GM19043 (cell line): ENCODE data around the gene WARS2.
A peak's percentile ranks its signal among the peaks of the same experiment; 100 is the strongest.

Experiments used
- ATAC-seq: cut with Tn5 transposase; IDR thresholded peaks from one replicate; pipeline ENCODE4 v1.9.1; 2021; ENCODE audit warnings: low read depth; ENCODE audit not compliant: unreplicated experiment

Gene WARS2

GRCh38 chr1:119038363-119038762 lies 102.1 kb downstream of the WARS2 start:
- no peak for ATAC-seq

GRCh38 chr1:119034359-119034758 lies 106.1 kb downstream of the WARS2 start:
- ATAC-seq, result no peak

DNA sequence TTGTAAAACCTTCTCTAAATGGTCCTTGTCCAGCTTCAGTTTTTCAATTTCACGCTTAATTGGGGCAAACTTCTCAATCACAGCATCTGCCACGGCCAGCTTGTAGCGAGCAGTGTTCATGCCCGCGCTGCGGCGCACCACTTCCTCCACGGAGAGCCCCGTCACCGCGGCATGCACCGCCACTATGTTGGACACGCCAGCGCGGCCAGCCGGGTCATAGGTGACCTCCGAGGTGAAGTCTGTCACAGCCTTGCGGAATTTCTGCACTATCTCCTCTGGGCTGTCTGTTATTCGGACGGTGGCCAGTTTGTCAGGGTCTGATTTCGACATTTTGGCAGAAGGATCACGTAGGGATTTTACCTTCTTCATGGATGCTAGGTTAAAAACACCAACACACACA lies 107.5 kb downstream of the WARS2 start:
- ATAC-seq, result no peak

- ATAC-seq, result no peak
Measured at GRCh38 chr1:119027759-119028158, 112.7 kb downstream of the WARS2 start.

DNA sequence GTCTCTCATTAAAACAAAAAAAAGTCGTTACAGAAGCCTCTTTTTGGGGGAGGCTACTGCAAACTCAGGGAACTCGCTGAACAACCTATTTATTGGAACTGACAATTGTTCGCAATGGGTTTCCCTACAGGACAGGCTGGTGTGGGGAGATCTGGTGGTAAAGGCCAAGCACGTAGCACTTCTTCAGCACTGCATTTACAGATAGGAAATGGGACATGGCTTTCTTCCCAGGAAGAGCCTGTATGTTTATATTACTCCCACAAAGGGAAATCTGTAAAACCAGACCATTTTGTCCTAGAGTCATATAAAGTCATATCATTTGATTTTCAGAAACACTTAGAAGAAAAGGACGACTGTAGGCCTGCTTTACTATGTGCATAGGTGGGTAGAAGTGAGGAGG lies 113.5 kb downstream of the WARS2 start:
- no peak for ATAC-seq

DNA sequence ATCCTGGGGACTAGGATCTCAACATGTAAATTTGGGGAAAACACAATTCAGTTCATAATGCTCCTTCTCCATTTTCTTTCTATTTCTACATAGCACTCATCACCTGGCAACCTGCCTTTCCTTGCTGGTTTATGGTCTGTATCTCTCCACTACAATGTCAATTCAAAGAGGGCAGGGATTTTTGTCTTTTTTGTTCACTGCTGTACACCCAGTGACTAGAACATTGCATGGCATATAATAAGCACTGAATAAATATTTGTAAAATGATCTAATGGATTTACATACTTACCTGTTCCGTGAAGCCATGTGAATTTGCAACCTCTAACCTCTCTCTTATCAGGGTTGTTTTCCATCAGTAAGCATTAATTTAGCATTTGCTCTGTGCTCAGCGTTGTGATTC lies 124.9 kb downstream of the WARS2 start:
- ATAC-seq, result no peak

GRCh38 chr1:119012383-119012782 lies 128.1 kb downstream of the WARS2 start:
- no peak for ATAC-seq

GRCh38 chr1:119011706-119012105 lies 128.7 kb downstream of the WARS2 start:
- no peak for ATAC-seq

DNA sequence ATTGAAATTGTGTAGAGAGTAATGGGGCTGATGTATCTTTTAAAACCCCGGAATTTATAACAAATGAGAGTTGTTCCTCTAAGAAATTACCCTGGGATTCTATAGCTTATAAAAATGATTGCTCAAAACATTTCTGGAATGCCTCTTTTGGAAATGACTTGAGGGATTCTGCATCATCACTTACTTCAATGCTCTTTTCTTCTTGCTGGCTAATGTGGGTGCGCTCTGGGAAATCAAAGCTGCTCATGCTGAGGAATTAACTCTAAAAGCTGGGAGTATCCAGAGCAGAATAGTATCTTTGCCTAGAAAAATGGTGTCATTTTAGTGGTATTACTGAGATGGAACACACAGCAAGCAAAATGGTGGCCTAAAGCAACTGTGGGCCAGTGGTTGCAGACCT lies 129.3 kb downstream of the WARS2 start:
- no peak for ATAC-seq

DNA sequence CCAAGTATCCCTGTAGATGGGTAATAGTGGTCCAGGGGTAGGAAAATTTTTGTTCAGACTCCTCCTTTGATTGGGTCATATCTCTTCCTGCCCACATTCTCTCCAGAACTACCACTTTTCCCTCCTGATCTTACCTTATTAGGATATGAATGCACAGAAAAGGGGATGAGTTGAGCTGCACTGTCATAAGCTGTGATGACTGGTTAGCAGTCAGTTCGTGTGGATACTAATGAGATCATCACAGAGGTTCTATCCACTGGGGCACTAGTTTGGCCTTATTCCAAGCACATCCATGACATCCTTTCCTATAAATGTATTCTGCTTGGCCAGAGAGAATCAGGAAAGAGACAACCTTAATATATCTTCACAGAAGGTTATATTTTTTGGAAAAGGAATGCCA lies 130.3 kb downstream of the WARS2 start:
- no peak for ATAC-seq

DNA sequence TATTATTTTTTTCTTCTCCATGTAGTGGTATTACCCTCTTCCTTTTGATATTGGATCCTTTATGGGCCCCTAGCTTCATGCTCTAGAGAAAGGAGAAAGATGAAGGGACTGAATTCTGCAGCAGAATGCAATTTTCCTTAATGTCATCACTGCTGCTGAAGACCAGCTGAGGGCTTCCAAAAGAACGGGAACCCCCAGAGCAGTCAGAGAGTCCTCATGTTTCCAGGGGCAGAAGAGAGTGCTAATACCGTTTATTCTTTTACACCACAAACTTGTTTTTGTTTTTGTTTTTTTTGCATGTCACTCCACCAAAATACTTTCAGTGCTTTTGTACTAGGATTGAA lies 131.2 kb downstream of the WARS2 start:
- ATAC-seq, result no peak

DNA sequence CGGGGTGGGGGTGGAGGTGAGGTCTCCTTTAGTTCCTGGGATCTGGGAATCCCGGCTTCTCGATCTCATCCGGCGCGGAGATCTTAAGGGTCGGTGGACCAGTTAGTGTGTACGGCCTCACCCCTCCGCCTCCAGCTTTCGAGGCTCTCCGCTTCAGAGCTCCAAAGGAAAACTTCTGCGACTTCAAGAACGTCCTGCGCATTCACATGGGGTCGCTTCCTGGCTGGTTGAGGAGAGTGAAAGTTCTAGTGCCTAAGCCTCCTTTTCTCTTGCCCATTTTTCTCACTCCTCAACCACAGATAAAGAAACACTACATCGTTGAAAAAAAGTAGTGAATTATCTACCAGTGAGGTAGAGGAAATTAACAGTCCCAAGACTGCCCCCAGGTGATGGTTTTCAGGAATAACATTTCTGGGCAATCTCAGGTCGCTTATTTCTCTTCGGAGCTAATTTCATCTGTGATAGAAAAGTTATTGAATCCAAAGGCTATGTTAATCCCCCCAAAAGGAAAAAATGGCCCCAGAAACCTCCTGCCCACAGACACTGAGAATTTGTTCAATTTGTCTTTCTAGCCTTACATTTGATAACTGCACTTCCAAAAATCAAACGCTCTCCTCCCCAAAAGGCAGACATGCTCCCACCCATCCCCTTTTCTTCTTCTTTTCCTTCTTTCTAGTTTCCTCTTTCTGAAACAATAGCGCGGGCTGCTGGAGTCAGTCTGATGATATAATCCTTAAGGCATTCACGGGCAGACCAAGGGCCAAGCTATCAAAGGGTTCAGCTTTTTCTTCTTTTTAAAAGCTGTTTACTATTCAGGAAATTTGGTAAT lies 131.8 kb downstream of the WARS2 start:
- peak; percentile 56 for ATAC-seq

DNA sequence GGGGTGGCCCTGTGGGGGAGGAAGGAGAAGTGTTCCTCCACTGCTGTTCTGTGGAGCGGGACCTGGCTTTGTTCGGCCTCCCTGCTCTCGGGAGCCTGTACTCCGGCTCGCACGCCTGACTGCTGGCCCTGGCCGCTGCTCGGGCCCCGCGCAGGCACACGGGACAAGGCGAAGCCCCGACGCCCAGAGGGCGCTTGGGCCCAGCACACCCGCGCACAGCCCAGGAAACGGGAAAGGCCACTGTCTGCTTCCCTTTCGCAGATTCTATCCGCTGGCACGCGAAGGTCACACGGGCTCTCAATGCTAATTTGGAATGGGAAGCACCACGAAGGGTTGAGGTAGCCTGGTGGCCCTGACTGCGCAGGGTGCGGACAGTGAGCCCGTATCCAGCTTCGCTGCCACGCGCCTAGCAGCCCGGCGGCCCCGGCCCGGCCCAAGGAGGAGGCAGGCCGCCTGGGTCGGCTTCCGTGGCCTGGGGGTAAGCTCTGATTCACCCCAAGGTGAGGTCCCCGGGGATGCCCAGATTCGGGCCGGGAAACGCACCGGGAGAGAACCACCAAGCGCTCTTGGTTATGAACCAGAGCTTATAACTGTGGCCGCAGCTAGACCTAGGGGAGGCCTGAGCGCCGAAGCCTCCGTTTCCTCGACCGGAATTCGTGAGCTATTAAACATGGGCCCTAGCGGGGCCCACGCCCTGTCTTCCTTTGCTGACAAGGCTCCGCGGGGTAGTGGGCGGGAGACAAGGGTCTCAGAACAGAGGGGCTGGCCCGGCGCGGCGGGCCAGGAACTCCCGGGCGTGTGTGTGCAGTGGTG lies 132.6 kb downstream of the WARS2 start:
- ATAC-seq, result peak; percentile 17

GRCh38 chr1:119007339-119007669 lies 133.1 kb downstream of the WARS2 start:
- ATAC-seq, result no peak

- ATAC-seq, result no peak
Measured at GRCh38 chr1:119006406-119007279, 133.8 kb downstream of the WARS2 start.

DNA sequence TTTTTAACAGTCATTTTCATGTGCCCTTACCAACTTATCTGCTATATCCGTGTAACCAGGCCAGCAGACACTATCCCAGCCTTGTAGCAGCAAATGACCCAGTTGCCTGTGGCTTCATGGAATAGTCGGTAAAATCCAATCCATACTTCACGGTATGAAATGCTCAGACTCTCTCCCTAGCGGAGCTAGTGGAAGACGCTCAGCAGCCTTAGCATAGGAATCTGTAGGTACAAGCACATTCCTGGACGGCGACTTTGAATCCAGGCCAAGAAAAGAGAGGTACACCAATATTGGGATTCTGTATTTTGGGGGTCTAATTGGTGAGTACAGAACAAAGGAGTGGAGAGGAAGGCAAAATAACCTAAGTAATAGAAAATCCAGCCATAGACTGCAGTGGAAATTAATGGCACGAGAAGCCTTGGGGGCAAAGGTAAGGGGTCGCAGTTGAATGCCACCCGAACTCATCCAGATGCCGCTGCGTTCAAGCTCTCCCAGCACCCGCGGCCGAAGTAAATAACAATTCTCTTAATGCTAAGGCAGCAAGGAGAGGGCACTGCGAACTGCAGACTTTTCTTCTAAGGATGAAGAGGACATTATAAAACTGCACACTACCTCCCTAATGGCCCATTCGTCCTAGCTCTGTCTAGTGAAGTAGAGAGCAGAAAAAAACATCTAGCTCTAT lies 134.6 kb downstream of the WARS2 start:
- no peak for ATAC-seq

DNA sequence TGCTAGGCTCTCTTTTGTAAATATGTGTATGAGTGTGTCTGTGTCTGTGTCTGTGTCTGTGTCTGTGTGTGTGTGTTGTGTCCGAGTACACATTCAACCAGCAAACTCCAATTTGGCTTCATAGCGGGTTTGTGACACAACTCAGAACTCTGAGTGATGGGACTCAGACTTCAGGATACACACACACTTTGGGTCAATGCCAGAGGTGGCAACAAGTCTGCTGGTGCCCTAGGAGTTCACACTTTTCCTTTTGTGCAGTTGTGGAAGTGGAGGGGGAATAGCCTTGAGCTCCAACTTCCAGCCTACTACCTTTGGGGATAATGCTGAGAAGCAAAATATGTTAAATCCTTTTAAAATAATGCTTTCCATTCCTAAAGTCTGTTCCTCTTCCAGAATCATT lies 135.7 kb downstream of the WARS2 start:
- ATAC-seq, result no peak

DNA sequence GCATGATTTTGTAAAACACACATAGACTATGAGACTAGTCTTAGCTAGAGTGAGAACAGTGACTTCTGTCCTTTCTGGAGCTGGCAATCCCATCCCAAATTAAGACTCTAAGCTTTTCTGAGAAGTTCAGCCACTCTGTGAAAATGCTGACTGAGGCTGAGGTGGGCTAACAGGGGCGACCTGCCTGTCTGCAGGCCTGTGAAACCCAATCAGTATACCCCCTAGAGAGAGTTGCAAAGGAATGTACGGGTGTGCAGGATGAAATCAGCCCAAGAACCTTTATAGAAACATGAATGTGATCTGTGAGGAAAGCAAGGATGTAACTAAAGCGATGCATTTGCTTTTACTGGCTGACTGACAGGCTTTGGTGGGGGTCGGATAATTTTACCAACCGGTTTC lies 136.3 kb downstream of the WARS2 start:
- ATAC-seq, result no peak

GRCh38 chr1:119003413-119004128 lies 136.9 kb downstream of the WARS2 start:
- no peak for ATAC-seq
